GM23338 (cell line): Measurements from ENCODE around the gene SFXN5.

ENCODE experiments used
- CREB1 ChIP-seq: fragments of 250-450 bp; sonication (Bioruptor Pico); IDR thresholded peaks from 2 replicates; pipeline ENCODE4 v1.5.0; 2020; ENCODE audit warnings: low read depth, mild to moderate bottlenecking, moderate library complexity
- EZH2 ChIP-seq: fragments of 200-600 bp; sonication (generic); IDR thresholded peaks from one replicate; pipeline ENCODE4 v1.8.0; 2017; ENCODE audit warnings: antibody characterized with exemption, mild to moderate bottlenecking, low read depth; ENCODE audit not compliant: unreplicated experiment
- JUNB ChIP-seq: IDR thresholded peaks from one replicate; pipeline ENCODE4 v1.6.1; 2016; ENCODE audit warnings: antibody characterized with exemption; ENCODE audit not compliant: unreplicated experiment
- NANOG ChIP-seq: IDR thresholded peaks from 2 replicates; pipeline ENCODE4 v1.6.1; 2016; ENCODE audit warnings: antibody characterized with exemption, borderline replicate concordance
- POLR2AphosphoS5 ChIP-seq: IDR thresholded peaks from 2 replicates; pipeline ENCODE4 v1.6.1; 2016; ENCODE audit warnings: antibody characterized with exemption, low read depth
- ZNF114 ChIP-seq: fragments of 250-450 bp; sonication (Bioruptor Pico); IDR thresholded peaks from 2 replicates; pipeline ENCODE4 v1.5.0; 2020; ENCODE audit warnings: mild to moderate bottlenecking, moderate library complexity
- TF ChIP-seq, protein P1 (sequence below), 2 experiments: fragments of 200-600 bp in 1 of 2; sonication (generic) in 1 of 2; conservative IDR thresholded peaks; 2 replicates each; pipeline versions ENCODE4 v1.5.1 to v1.6.1; 2016 to 2017; ENCODE audit warnings: antibody characterized with exemption in 2 of 2, low read depth in 2 of 2, mild to moderate bottlenecking in 2 of 2, moderate library complexity in 1 of 2
- TF ChIP-seq, protein P2 (sequence below): IDR thresholded peaks from one replicate; pipeline ENCODE4 v1.6.1; 2018; ENCODE audit warnings: antibody characterized with exemption; ENCODE audit not compliant: unreplicated experiment
- TF ChIP-seq, protein P3 (sequence below): IDR thresholded peaks from 2 replicates; pipeline ENCODE4 v1.6.1; 2016; ENCODE audit warnings: antibody characterized with exemption

DNA sequence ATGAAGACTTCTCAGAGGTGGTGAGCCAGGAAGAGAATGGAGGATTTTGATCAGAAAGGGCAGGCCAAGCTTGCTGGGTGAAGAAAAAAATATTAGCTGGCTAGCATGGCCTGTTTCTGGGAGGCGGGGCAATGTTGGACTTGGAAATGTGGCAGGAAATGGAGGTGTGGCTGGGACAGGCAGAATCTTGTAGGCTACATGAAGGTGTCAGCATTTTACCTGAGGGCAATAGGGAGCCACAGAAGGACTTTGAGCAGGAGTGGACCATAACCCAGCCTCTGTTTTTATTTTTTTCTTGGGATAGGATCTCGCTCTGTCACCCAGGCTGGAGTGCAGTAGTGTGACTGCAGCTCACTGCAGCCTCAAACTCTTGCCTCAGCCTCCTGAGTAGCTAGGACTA is 122.5 kb downstream of the SFXN5 start:
- TF ChIP-seq, protein P1, sequence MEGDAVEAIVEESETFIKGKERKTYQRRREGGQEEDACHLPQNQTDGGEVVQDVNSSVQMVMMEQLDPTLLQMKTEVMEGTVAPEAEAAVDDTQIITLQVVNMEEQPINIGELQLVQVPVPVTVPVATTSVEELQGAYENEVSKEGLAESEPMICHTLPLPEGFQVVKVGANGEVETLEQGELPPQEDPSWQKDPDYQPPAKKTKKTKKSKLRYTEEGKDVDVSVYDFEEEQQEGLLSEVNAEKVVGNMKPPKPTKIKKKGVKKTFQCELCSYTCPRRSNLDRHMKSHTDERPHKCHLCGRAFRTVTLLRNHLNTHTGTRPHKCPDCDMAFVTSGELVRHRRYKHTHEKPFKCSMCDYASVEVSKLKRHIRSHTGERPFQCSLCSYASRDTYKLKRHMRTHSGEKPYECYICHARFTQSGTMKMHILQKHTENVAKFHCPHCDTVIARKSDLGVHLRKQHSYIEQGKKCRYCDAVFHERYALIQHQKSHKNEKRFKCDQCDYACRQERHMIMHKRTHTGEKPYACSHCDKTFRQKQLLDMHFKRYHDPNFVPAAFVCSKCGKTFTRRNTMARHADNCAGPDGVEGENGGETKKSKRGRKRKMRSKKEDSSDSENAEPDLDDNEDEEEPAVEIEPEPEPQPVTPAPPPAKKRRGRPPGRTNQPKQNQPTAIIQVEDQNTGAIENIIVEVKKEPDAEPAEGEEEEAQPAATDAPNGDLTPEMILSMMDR (conservative IDR thresholded peaks at IDR 0.05; ENCODE audit: low read depth in 2 of 2) = no peak
- TF ChIP-seq CREB1 = no peak
- no peak for TF ChIP-seq POLR2AphosphoS5
- TF ChIP-seq ZNF114 = no peak
- no peak for TF ChIP-seq NANOG
- TF ChIP-seq, protein P2, sequence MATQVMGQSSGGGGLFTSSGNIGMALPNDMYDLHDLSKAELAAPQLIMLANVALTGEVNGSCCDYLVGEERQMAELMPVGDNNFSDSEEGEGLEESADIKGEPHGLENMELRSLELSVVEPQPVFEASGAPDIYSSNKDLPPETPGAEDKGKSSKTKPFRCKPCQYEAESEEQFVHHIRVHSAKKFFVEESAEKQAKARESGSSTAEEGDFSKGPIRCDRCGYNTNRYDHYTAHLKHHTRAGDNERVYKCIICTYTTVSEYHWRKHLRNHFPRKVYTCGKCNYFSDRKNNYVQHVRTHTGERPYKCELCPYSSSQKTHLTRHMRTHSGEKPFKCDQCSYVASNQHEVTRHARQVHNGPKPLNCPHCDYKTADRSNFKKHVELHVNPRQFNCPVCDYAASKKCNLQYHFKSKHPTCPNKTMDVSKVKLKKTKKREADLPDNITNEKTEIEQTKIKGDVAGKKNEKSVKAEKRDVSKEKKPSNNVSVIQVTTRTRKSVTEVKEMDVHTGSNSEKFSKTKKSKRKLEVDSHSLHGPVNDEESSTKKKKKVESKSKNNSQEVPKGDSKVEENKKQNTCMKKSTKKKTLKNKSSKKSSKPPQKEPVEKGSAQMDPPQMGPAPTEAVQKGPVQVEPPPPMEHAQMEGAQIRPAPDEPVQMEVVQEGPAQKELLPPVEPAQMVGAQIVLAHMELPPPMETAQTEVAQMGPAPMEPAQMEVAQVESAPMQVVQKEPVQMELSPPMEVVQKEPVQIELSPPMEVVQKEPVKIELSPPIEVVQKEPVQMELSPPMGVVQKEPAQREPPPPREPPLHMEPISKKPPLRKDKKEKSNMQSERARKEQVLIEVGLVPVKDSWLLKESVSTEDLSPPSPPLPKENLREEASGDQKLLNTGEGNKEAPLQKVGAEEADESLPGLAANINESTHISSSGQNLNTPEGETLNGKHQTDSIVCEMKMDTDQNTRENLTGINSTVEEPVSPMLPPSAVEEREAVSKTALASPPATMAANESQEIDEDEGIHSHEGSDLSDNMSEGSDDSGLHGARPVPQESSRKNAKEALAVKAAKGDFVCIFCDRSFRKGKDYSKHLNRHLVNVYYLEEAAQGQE = no peak
- no peak for TF ChIP-seq JUNB
- TF ChIP-seq EZH2 = no peak
- TF ChIP-seq, protein P3, sequence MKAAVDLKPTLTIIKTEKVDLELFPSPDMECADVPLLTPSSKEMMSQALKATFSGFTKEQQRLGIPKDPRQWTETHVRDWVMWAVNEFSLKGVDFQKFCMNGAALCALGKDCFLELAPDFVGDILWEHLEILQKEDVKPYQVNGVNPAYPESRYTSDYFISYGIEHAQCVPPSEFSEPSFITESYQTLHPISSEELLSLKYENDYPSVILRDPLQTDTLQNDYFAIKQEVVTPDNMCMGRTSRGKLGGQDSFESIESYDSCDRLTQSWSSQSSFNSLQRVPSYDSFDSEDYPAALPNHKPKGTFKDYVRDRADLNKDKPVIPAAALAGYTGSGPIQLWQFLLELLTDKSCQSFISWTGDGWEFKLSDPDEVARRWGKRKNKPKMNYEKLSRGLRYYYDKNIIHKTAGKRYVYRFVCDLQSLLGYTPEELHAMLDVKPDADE = no peak
